Nephron (organoid): ENCODE results near the gene ARMS2.

Experiments used
- H3K27ac Mint-ChIP-seq, 3 experiments: 2 replicates each; pipeline ENCODE4 v1.8.0; 2020; ENCODE audit warnings: mixed read lengths in 3 of 3, mild to moderate bottlenecking in 2 of 3, moderate library complexity in 1 of 3
- H3K27me3 Mint-ChIP-seq: 2 replicates; pipeline ENCODE4 v1.8.0; 2021; ENCODE audit warnings: low read depth, mild to moderate bottlenecking, moderate library complexity, mixed read lengths
- H3K36me3 Mint-ChIP-seq: 2 replicates; pipeline ENCODE4 v1.8.0; 2020; ENCODE audit warnings: low read depth, mixed read lengths
- H3K4me1 Mint-ChIP-seq: 2 replicates; pipeline ENCODE4 v1.8.0; 2020; ENCODE audit warnings: mixed read lengths
- H3K4me3 Mint-ChIP-seq, 3 experiments: 2 replicates each; pipeline ENCODE4 v1.8.0; 2020; ENCODE audit warnings: mild to moderate bottlenecking in 3 of 3, mixed read lengths in 3 of 3, moderate library complexity in 2 of 3
- H3K9me3 Mint-ChIP-seq: 2 replicates; pipeline ENCODE4 v1.8.0; 2020; ENCODE audit warnings: mixed read lengths
- CTCF ChIP-seq, 3 experiments: fragments of 200-600 bp; sonication (generic); IDR thresholded peaks; one replicate each; pipeline ENCODE4 v1.5.0; 2021; ENCODE audit warnings: antibody characterized with exemption in 3 of 3; ENCODE audit not compliant: unreplicated experiment in 3 of 3

ARMS2 gene

DNA sequence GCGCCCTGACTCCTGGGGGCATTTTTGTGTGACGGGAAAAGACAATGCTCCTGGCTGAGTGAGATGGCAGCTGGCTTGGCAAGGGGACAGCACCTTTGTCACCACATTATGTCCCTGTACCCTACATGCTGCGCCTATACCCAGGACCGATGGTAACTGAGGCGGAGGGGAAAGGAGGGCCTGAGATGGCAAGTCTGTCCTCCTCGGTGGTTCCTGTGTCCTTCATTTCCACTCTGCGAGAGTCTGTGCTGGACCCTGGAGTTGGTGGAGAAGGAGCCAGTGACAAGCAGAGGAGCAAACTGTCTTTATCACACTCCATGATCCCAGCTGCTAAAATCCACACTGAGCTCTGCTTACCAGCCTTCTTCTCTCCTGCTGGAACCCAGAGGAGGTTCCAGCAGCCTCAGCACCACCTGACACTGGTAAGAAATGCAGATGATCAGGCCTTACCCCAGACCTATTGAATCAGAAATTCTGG is at the start of gene ARMS2:
ARMS2 (plus strand) TSS at position 51 of the 478 bp plus-strand sequence; CDS start at position 126, 75 bp downstream.
- H3K27me3 Mint-ChIP-seq = peaks cover 33% of the 10 kb centered on the region
- peaks cover 14% of the 10 kb centered on the region for H3K4me1 Mint-ChIP-seq
- no peak within 1 kb of the TSS for H3K27ac Mint-ChIP-seq
- no peak for TF ChIP-seq CTCF (IDR thresholded peaks at IDR 0.05; ENCODE audit: unreplicated experiment in 3 of 3)
- no peak within 1 kb of the TSS for H3K4me3 Mint-ChIP-seq
- H3K9me3 Mint-ChIP-seq = no peaks in the 10 kb centered on the region
- no peaks in the 10 kb centered on the region for H3K36me3 Mint-ChIP-seq

GRCh38 chr10:122407375-122408125 is 46.9 kb upstream of the ARMS2 start:
- no peak for TF ChIP-seq CTCF (IDR thresholded peaks at IDR 0.05; ENCODE audit: unreplicated experiment in 3 of 3)
- Mint-ChIP-seq H3K36me3 (peaks cover 34% of the 10 kb centered on the region), H3K27me3 (no peaks in the 10 kb centered on the region), H3K9me3 (no peaks in the 10 kb centered on the region), H3K4me1 (no peaks in the 10 kb centered on the region), H3K4me3 (no peak overlapping the region), H3K27ac (peak overlapping the region in 2 of 3 experiments; percentile 21 to 34)

DNA sequence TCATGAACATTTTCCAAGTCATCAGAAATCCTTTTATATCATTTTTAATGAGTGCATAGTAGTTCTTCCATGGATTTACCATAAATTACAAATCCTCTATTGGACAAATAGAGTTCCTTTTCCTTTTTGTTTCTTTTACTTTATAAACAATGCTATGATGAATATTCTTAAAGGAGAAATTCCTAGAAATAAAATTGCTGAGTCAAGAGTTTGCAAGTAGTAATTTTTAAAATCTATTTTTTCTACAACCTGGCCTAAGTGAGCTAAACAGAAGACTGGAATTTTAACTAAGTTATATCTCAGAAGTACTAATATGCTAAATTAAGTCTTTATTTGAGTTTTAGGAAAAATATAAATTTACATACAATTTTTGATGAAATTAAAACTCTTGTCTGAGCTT is 41.1 kb upstream of the ARMS2 start:
- Mint-ChIP-seq H3K36me3 (peaks cover 53% of the 10 kb centered on the region), H3K27me3 (no peaks in the 10 kb centered on the region), H3K4me3 (no peak overlapping the region), H3K9me3 (no peaks in the 10 kb centered on the region), H3K4me1 (peaks cover 3% of the 10 kb centered on the region), H3K27ac (no peak overlapping the region)
- no peak for TF ChIP-seq CTCF (IDR thresholded peaks at IDR 0.05; ENCODE audit: unreplicated experiment in 3 of 3)

GRCh38 chr10:122417667-122418066 is 36.8 kb upstream of the ARMS2 start:
- no peak overlapping the region for H3K4me3 Mint-ChIP-seq
- no peaks in the 10 kb centered on the region for H3K27me3 Mint-ChIP-seq
- no peak overlapping the region for H3K27ac Mint-ChIP-seq
- H3K36me3 Mint-ChIP-seq = peaks cover 42% of the 10 kb centered on the region
- peaks cover 19% of the 10 kb centered on the region for H3K4me1 Mint-ChIP-seq
- TF ChIP-seq CTCF (IDR thresholded peaks at IDR 0.05; ENCODE audit: unreplicated experiment in 3 of 3) = no peak
- no peaks in the 10 kb centered on the region for H3K9me3 Mint-ChIP-seq

- no peaks in the 10 kb centered on the region for H3K9me3 Mint-ChIP-seq
- H3K27ac Mint-ChIP-seq = no peak overlapping the region
- peaks cover 19% of the 10 kb centered on the region for H3K4me1 Mint-ChIP-seq
- H3K36me3 Mint-ChIP-seq = peaks cover 45% of the 10 kb centered on the region
- no peak overlapping the region for H3K4me3 Mint-ChIP-seq
- no peak for TF ChIP-seq CTCF (IDR thresholded peaks at IDR 0.05; ENCODE audit: unreplicated experiment in 3 of 3)
- H3K27me3 Mint-ChIP-seq = no peaks in the 10 kb centered on the region
Observed at GRCh38 chr10:122419016-122419415, 35.4 kb upstream of the ARMS2 start.
